Body of pancreas (tissue), 4 donors: ENCODE data around the gene ST8SIA3.

Experiments
- POLR2A ChIP-seq, 3 donors: fragments of 450-650 bp; IDR thresholded peaks; one replicate each; pipeline ENCODE4 v1.6.1; 2016; ENCODE audit warnings: antibody characterized with exemption in 3 of 3, mild to moderate bottlenecking in 2 of 3
- TF ChIP-seq, protein P1 (sequence below), 7 experiments: fragments of 450-650 bp in 4 of 7; fragments of 200-600 bp in 3 of 7; sonication (generic) in 3 of 7; IDR thresholded peaks; one replicate each; pipeline ENCODE4 v1.5.1; 2016 to 2019; ENCODE audit warnings: antibody characterized with exemption in 7 of 7

- TF ChIP-seq, protein P1, sequence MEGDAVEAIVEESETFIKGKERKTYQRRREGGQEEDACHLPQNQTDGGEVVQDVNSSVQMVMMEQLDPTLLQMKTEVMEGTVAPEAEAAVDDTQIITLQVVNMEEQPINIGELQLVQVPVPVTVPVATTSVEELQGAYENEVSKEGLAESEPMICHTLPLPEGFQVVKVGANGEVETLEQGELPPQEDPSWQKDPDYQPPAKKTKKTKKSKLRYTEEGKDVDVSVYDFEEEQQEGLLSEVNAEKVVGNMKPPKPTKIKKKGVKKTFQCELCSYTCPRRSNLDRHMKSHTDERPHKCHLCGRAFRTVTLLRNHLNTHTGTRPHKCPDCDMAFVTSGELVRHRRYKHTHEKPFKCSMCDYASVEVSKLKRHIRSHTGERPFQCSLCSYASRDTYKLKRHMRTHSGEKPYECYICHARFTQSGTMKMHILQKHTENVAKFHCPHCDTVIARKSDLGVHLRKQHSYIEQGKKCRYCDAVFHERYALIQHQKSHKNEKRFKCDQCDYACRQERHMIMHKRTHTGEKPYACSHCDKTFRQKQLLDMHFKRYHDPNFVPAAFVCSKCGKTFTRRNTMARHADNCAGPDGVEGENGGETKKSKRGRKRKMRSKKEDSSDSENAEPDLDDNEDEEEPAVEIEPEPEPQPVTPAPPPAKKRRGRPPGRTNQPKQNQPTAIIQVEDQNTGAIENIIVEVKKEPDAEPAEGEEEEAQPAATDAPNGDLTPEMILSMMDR (IDR thresholded peaks at IDR 0.05), result no peak
- no peak for TF ChIP-seq POLR2A (IDR thresholded peaks at IDR 0.05)
Measured at GRCh38 chr18:57364460-57364859, 12.1 kb downstream of the ST8SIA3 start.
